H1 (cell line): ENCODE results near the gene LGR4. TPM values are rescaled to one million over a fixed set of nuclear protein-coding genes. Genes with fewer than 3 reads are reported as not detected.

Experiments
- CTCF ChIA-PET: fragments of 300-600 bp; sonication (Branson Sonifier 250); formaldehyde crosslinking; loops from one replicate; lab custom pipeline; 2021; ENCODE audit not compliant: partially characterized antibody; lab: Charles Lee
- POLR2A ChIA-PET: fragments of 300-600 bp; sonication (Branson Sonifier 250); formaldehyde crosslinking; loops from one replicate; lab custom pipeline; 2021; ENCODE audit warnings: inconsistent platforms; ENCODE audit not compliant: partially characterized antibody; lab: Charles Lee
- DNase-seq, 2 experiments: peaks; one replicate each; pipeline versions ENCODE4 v3.0.0 to v3.0.0-alpha.2; 2010 to 2022; ENCODE audit warnings: low spot score in 2 of 2, low read depth in 1 of 2, mixed read lengths in 1 of 2
- FAIRE-seq: peaks from 2 replicates; lab custom pipeline; 2011; peaks lifted over from hg19 to GRCh38; lab: Jason Lieb, UNC
- H2AFZ ChIP-seq: 2 replicates; pipeline ENCODE4 v1.8.1; 2012; ENCODE audit warnings: low read length, inconsistent platforms
- H2AK5ac ChIP-seq: 2 replicates; pipeline ENCODE4 v1.6.1; 2013; ENCODE audit warnings: low read depth, low read length
- H2BK120ac ChIP-seq: replicated peaks from 2 replicates; pipeline ENCODE3; 2013; ENCODE audit warnings: low read depth, low read length, inconsistent platforms
- H2BK12ac ChIP-seq: 2 replicates; pipeline ENCODE4 v1.6.1; 2013; ENCODE audit warnings: low read depth, low read length
- H2BK15ac ChIP-seq: 2 replicates; pipeline ENCODE4 v1.6.1; 2013; ENCODE audit warnings: low read length
- H2BK20ac ChIP-seq: 2 replicates; pipeline ENCODE4 v1.6.1; 2013; ENCODE audit warnings: low read length
- H2BK5ac ChIP-seq: 2 replicates; pipeline ENCODE4 v1.6.1; 2013; ENCODE audit warnings: low read depth, low read length
- H3K14ac ChIP-seq: 2 replicates; pipeline ENCODE4 v1.6.1; 2013; ENCODE audit warnings: inconsistent platforms; ENCODE audit not compliant: insufficient read length
- H3K18ac ChIP-seq: 2 replicates; pipeline ENCODE4 v1.6.1; 2013; ENCODE audit warnings: low read length; ENCODE audit errors: extremely low read depth
- H3K23ac ChIP-seq: 2 replicates; pipeline ENCODE4 v1.6.1; 2013; ENCODE audit warnings: inconsistent platforms; ENCODE audit not compliant: insufficient read length
- H3K23me2 ChIP-seq: 2 replicates; pipeline ENCODE4 v1.6.1; 2013; ENCODE audit warnings: low read depth, low read length
- H3K27ac ChIP-seq: 2 replicates; pipeline ENCODE4 v1.6.1; 2011; ENCODE audit warnings: low read depth, low read length, inconsistent platforms
- H3K27me3 ChIP-seq, 4 experiments: replicated peaks in 1 of 4; 1 replicate in 1 of 4; 2 replicates in 3 of 4; pipeline versions ENCODE4 v1.6.1 to v1.8.1; 2011 to 2013; ENCODE audit warnings: low read length in 3 of 4, mild to moderate bottlenecking in 3 of 4, inconsistent platforms in 2 of 4, mixed read lengths in 2 of 4, moderate library complexity in 1 of 4; ENCODE audit not compliant: control insufficient read depth in 3 of 4, insufficient read depth in 3 of 4; ENCODE audit errors: extremely low read depth in 1 of 4
- H3K36me3 ChIP-seq, 4 experiments: 2 replicates each; pipeline versions ENCODE4 v1.6.1 to v1.8.1; 2011 to 2013; ENCODE audit warnings: mild to moderate bottlenecking in 4 of 4, low read length in 3 of 4, moderate library complexity in 2 of 4, control low read depth in 1 of 4, inconsistent platforms in 1 of 4; ENCODE audit not compliant: insufficient read depth in 4 of 4, control insufficient read depth in 2 of 4
- H3K4ac ChIP-seq: replicated peaks from 2 replicates; pipeline ENCODE3; 2013; ENCODE audit warnings: low read length, low read depth, mixed read lengths, inconsistent platforms; ENCODE audit not compliant: insufficient read length
- H3K4me1 ChIP-seq, 4 experiments: replicated peaks in 1 of 4; 1 replicate in 1 of 4; 2 replicates in 3 of 4; pipeline versions ENCODE4 v1.6.1 to v1.8.1; 2011 to 2013; ENCODE audit warnings: low read length in 3 of 4, inconsistent platforms in 2 of 4, mixed read lengths in 1 of 4; ENCODE audit not compliant: insufficient read depth in 4 of 4, control insufficient read depth in 3 of 4
- H3K4me2 ChIP-seq, 2 experiments: 2 replicates each; pipeline versions ENCODE4 v1.6.1 to v1.8.1; 2011 to 2013; ENCODE audit warnings: low read depth in 2 of 2, low read length in 2 of 2, control low read depth in 1 of 2, inconsistent platforms in 1 of 2, mild to moderate bottlenecking in 1 of 2; ENCODE audit not compliant: insufficient read depth in 1 of 2
- H3K4me3 ChIP-seq, 4 experiments: fragments of 200-600, 300-600 bp in 1 of 4; sonication (generic), shearing (Covaris generic), sonication (Bioruptor Twin) in 1 of 4; 2 replicates each; pipeline versions ENCODE4 v1.5.1 to v1.8.1; 2011 to 2016; ENCODE audit warnings: low read length in 4 of 4, low read depth in 3 of 4, control low read depth in 2 of 4, inconsistent platforms in 2 of 4, mild to moderate bottlenecking in 2 of 4, mixed read lengths in 1 of 4, moderate library complexity in 1 of 4; ENCODE audit not compliant: insufficient read depth in 2 of 4; ENCODE audit errors: extremely low read depth in 1 of 4
- H3K56ac ChIP-seq: replicated peaks from 2 replicates; pipeline ENCODE3; 2013; ENCODE audit warnings: low read depth, mild to moderate bottlenecking, mixed read lengths, low read length, inconsistent platforms; ENCODE audit not compliant: insufficient read length
- H3K79me1 ChIP-seq: 2 replicates; pipeline ENCODE4 v1.6.1; 2013; ENCODE audit warnings: low read depth, low read length, control low read depth
- H3K79me2 ChIP-seq, 2 experiments: 2 replicates each; pipeline versions ENCODE4 v1.6.1 to v1.8.1; 2012 to 2013; ENCODE audit warnings: low read length in 2 of 2, mild to moderate bottlenecking in 2 of 2, inconsistent platforms in 1 of 2; ENCODE audit not compliant: insufficient read depth in 2 of 2, control insufficient read depth in 1 of 2
- H3K9ac ChIP-seq, 4 experiments: replicated peaks in 1 of 4; 1 replicate in 1 of 4; 2 replicates in 3 of 4; pipeline versions ENCODE4 v1.6.1 to v1.8.1; 2011 to 2013; ENCODE audit warnings: low read depth in 3 of 4, low read length in 3 of 4, control low read depth in 2 of 4, mild to moderate bottlenecking in 2 of 4, moderate library complexity in 2 of 4, inconsistent platforms in 1 of 4; ENCODE audit errors: extremely low read depth in 1 of 4
- H3K9me3 ChIP-seq, 2 experiments: 2 replicates each; pipeline versions ENCODE4 v1.6.1 to v1.8.1; 2012 to 2013; ENCODE audit warnings: mild to moderate bottlenecking in 2 of 2, moderate library complexity in 2 of 2, control low read depth in 1 of 2, inconsistent platforms in 1 of 2, low read depth in 1 of 2, low read length in 1 of 2, mixed read lengths in 1 of 2; ENCODE audit not compliant: insufficient read depth in 2 of 2
- H4K20me1 ChIP-seq, 2 experiments: replicated peaks in 1 of 2; 2 replicates each; pipeline versions ENCODE3 to v1.8.1; 2011 to 2013; ENCODE audit warnings: inconsistent platforms in 2 of 2, low read length in 2 of 2, mild to moderate bottlenecking in 1 of 2; ENCODE audit not compliant: insufficient read depth in 2 of 2, control insufficient read depth in 1 of 2
- H4K5ac ChIP-seq: 2 replicates; pipeline ENCODE4 v1.6.1; 2013; ENCODE audit warnings: low read length, low read depth, mixed read lengths, inconsistent platforms; ENCODE audit not compliant: insufficient read length
- H4K8ac ChIP-seq: 2 replicates; pipeline ENCODE4 v1.8.0; 2013; ENCODE audit warnings: mild to moderate bottlenecking, moderate library complexity, low read length, inconsistent platforms; ENCODE audit not compliant: insufficient read depth; ENCODE audit errors: extremely low read depth
- H4K91ac ChIP-seq: replicated peaks from 2 replicates; pipeline ENCODE3; 2013; ENCODE audit warnings: low read length, mixed read lengths, inconsistent platforms; ENCODE audit not compliant: insufficient read length
- WGBS, 2 experiments: shearing (Covaris generic) in 1 of 2; methylation state at CpG; one replicate each; pipeline versions ENCODE4 v1.1.6 to v1.1.7; 2013 to 2015; ENCODE audit warnings: low lambda C conversion rate in 2 of 2, mixed read lengths in 2 of 2, inconsistent platforms in 1 of 2, low coverage in 1 of 2, missing lambda C conversion rate in 1 of 2; ENCODE audit not compliant: insufficient replicate concordance in 2 of 2, insufficient coverage in 1 of 2, insufficient read length in 1 of 2; ENCODE audit errors: extremely low coverage in 1 of 2, missing lambda C conversion rate in 1 of 2; 5-methylcytosine and 5-hydroxymethylcytosine counted together
- polyA plus RNA-seq, 7 experiments: library from polyadenylated mRNA; depleted of rRNA in 3 of 7; stranded (reverse) in 5 of 7; unstranded in 2 of 7; fragments of >200 nt in 5 of 7; fragments of 200-250 nt in 2 of 7; gene quantifications; 1 replicate in 5 of 7; 2 replicates in 1 of 7; 4 replicates in 1 of 7; pipeline versions ENCODE4 v1.2.1 to v1.2.3, GENCODE V29; 2011 to 2013; ENCODE audit warnings: missing spikeins in 2 of 7, mixed read lengths in 2 of 7
- total RNA-seq: library from RNA; stranded (reverse); fragmentation: NEBNext Ultra II Directional; extraction: Animal tissue kit (Norgen Biotek cat#: 25700); gene quantifications from 2 replicates; pipeline ENCODE4 v1.2.1, GENCODE V29; 2021
- TF ChIP-seq, protein P1 (sequence below): IDR thresholded peaks from 2 replicates; pipeline ENCODE4 v1.6.1; 2012; ENCODE audit warnings: inconsistent platforms

LGR4 gene
- total and polyA plus RNA-seq, 2 of the 8 experiments (the other 6 are each of a cell fraction or from before 2014, with no cell fraction given), result 26.6 to 61.7 TPM

- H4K20me1 ChIP-seq, result no peaks in the 10 kb centered on the region
- 4% methylated on average over 2 of the region's 2 CpGs; no CpG with 5 or more reads in 1 of the 2 experiments for WGBS, 2 experiments
- H3K79me1 ChIP-seq, result 0 out of 2 replicates have a peak, but pooled peaks cover 5% of the 10 kb centered on the region
- no peak overlapping the region for H2AK5ac ChIP-seq
- H4K5ac ChIP-seq, result no peak overlapping the region
- H3K23ac ChIP-seq, result no peak overlapping the region
- peaks cover 0 to 4% (median 1%) of the 10 kb centered on the region in 4 experiments; a peak in 2 of 8 replicates for H3K36me3 ChIP-seq
- H3K18ac ChIP-seq, result peak overlapping the region; percentile 93; the same call in 1 of the 2 replicates
- no peak overlapping the region for H2BK15ac ChIP-seq
- H4K91ac ChIP-seq, result no peak overlapping the region
- H3K27ac ChIP-seq, result no peak overlapping the region
- DNase-seq (peak in 1 of 2 experiments; percentile 82), FAIRE-seq (peak; percentile 99)
- H3K4me3 ChIP-seq, result peak overlapping the region in 1 of 4 experiments; percentile 48; a peak in 2 of 8 replicates
- CTCF ChIA-PET, result interaction anchor here (0.7 to 2.3 kb wide), 12 partner anchors 10 to 287 kb away, joined by 3 to 8 read pairs (median 4); no protein-coding TSS in a partner anchor
- peak overlapping the region; percentile 52 to 61 for H3K4me2 ChIP-seq
- H3K27me3 ChIP-seq, result no peaks in the 10 kb centered on the region
- no peak overlapping the region for H2BK12ac ChIP-seq
- H3K9me3 ChIP-seq, result no peaks in the 10 kb centered on the region
- no peak overlapping the region for H3K56ac ChIP-seq
- no peak overlapping the region for H2BK20ac ChIP-seq
- no peak overlapping the region for H2AFZ ChIP-seq
- H3K79me2 ChIP-seq, result peaks cover 22 to 70% of the 10 kb centered on the region in 2 experiments
- peaks cover 14 to 35% (median 26%) of the 10 kb centered on the region in 4 experiments; a peak in 6 of 7 replicates for H3K4me1 ChIP-seq
- H3K14ac ChIP-seq, result no peak overlapping the region
- H3K4ac ChIP-seq, result no peak overlapping the region
- POLR2A ChIA-PET, result interaction anchor here (0.7 to 4.2 kb wide), 10 partner anchors 9 to 97 kb away, joined by 3 to 23 read pairs (median 4); partner anchors contain the start of genes CCDC34 and LGR4
- H3K9ac ChIP-seq, result no peak overlapping the region
- no peak overlapping the region for H2BK120ac ChIP-seq
- no peak overlapping the region; the same call in 1 of the 2 replicates for H2BK5ac ChIP-seq
- no peaks in the 10 kb centered on the region for H3K23me2 ChIP-seq
- no peak overlapping the region for H4K8ac ChIP-seq
- TF ChIP-seq, protein P1, sequence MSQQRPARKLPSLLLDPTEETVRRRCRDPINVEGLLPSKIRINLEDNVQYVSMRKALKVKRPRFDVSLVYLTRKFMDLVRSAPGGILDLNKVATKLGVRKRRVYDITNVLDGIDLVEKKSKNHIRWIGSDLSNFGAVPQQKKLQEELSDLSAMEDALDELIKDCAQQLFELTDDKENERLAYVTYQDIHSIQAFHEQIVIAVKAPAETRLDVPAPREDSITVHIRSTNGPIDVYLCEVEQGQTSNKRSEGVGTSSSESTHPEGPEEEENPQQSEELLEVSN, result no peak
These were observed 27.8 kb downstream of the LGR4 start for GRCh38 chr11:27444801-27445215.
